Measurements from ENCODE around the gene GANAB. TPM values are rescaled to one million over a fixed set of nuclear protein-coding genes. Genes with fewer than 3 reads are reported as not detected.

Gene GANAB
- total RNA-seq, 4 donors from 2014 or later, result 60.2 to 129 (median 120) TPM

DNA sequence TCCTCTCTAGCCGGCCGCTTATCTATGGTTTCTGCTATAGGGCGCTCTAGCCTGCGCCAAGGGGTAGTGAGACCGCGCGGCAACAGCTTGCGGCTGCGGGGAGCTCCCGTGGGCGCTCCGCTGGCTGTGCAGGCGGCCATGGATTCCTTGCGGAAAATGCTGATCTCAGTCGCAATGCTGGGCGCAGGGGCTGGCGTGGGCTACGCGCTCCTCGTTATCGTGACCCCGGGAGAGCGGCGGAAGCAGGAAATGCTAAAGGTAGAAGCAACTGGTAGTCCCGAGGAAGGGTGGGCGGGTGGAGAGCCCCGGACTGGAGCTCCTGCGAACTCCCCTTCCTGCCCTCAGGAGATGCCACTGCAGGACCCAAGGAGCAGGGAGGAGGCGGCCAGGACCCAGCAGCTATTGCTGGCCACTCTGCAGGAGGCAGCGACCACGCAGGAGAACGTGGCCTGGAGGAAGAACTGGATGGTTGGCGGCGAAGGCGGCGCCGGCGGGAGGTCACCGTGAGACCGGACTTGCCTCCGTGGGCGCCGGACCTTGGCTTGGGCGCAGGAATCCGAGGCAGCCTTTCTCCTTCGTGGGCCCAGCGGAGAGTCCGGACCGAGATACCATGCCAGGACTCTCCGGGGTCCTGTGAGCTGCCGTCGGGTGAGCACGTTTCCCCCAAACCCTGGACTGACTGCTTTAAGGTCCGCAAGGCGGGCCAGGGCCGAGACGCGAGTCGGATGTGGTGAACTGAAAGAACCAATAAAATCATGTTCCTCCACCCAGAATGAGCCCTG is 25.4 kb upstream of the GANAB start, which contains the start of the genes LBHD1 and UQCC3:
Gene LBHD1 (minus strand): TSS at position 660 of the 782 bp plus-strand sequence. CDS start 2,236 bp downstream, outside the sequence.
Gene UQCC3 (plus strand): TSS at position 66 of the 782 bp plus-strand sequence. CDS start 73 bp downstream, at position 139.
- Histone ChIP-seq H3K36me3 (peaks cover 0 to 10% (median 1%) of the 10 kb centered on the region in 4 donors), H3K9me3 (no peaks in the 10 kb centered on the region), H3K4me3 (peak within 1 kb of the TSS; percentile 51 to 79 (median 62)), H3K27me3 (no peaks in the 10 kb centered on the region), H3K4me1 (peaks cover 21 to 54% (median 41%) of the 10 kb centered on the region in 4 donors), H3K27ac (peak within 1 kb of the TSS; percentile 92 to 93 (median 93))
- intact Hi-C loops (cut with DNase I; ENCODE audit: low total_unique reads) (no loop called here), in situ Hi-C loops (cut with MboI; ENCODE audit: low pct_ligation_motif_present in 1 of 4, low pct_unique_long_range_greater_than_20kb in 1 of 4, low sequenced_read_pairs in 3 of 4) (no loop called here)
- 1% methylated on average over 53 of the region's 59 CpGs; no CpG with 5 or more reads in 1 of the 2 donors for WGBS, 2 donors (ENCODE audit: low coverage in 1 of 2)
- peak; percentile 83 for DNase-seq
- TF ChIP-seq POLR2A (IDR thresholded peaks at IDR 0.05), result peak; percentile 82
- TF ChIP-seq POLR2AphosphoS5 (IDR thresholded peaks at IDR 0.05), result peak; percentile 76 to 83 (median 77)
- no peak for TF ChIP-seq EP300 (IDR thresholded peaks at IDR 0.05; ENCODE audit: low read depth)
- TF ChIP-seq CTCF (IDR thresholded peaks at IDR 0.05), result no peak

- Histone ChIP-seq H3K27me3 (no peaks in the 10 kb centered on the region), H3K27ac (peak overlapping the region; percentile 92 to 93 (median 93)), H3K36me3 (peaks cover 0 to 10% (median 0%) of the 10 kb centered on the region in 4 donors), H3K4me3 (peak overlapping the region; percentile 51 to 79 (median 62)), H3K4me1 (peaks cover 26 to 60% (median 47%) of the 10 kb centered on the region in 4 donors), H3K9me3 (no peaks in the 10 kb centered on the region)
- WGBS, 2 donors (ENCODE audit: low coverage in 1 of 2), result 0% methylated on average over 9 to 17 of the region's 17 CpGs
- in situ Hi-C loops (cut with MboI; ENCODE audit: low pct_ligation_motif_present in 1 of 4, low pct_unique_long_range_greater_than_20kb in 1 of 4, low sequenced_read_pairs in 3 of 4), result no loop called here
- TF ChIP-seq POLR2A (IDR thresholded peaks at IDR 0.05), result no peak
- no peak for TF ChIP-seq POLR2AphosphoS5 (IDR thresholded peaks at IDR 0.05)
- TF ChIP-seq CTCF (IDR thresholded peaks at IDR 0.05), result no peak
- TF ChIP-seq EP300 (IDR thresholded peaks at IDR 0.05; ENCODE audit: low read depth), result no peak
- no peak for DNase-seq
- intact Hi-C loops (cut with DNase I; ENCODE audit: low total_unique reads), result no loop called here
Observed at GRCh38 chr11:62671236-62671607, 24.8 kb upstream of the GANAB start.

GRCh38 chr11:62669420-62670161 is 23.2 kb upstream of the GANAB start:
- in situ Hi-C loops (cut with MboI; ENCODE audit: low pct_ligation_motif_present in 1 of 4, low pct_unique_long_range_greater_than_20kb in 1 of 4, low sequenced_read_pairs in 3 of 4) (no loop called here), intact Hi-C loops (cut with DNase I; ENCODE audit: low total_unique reads) (no loop called here)
- Histone ChIP-seq H3K9me3 (no peaks in the 10 kb centered on the region), H3K27ac (peak overlapping the region; percentile 92 to 93 (median 93)), H3K4me3 (no peak overlapping the region), H3K27me3 (no peaks in the 10 kb centered on the region), H3K36me3 (no peaks in the 10 kb centered on the region), H3K4me1 (peaks cover 30 to 64% (median 51%) of the 10 kb centered on the region in 4 donors)
- 67 to 78% methylated on average over 2 to 4 of the region's 4 CpGs for WGBS, 2 donors (ENCODE audit: low coverage in 1 of 2)
- DNase-seq, result peak; percentile 57
- TF ChIP-seq CTCF (IDR thresholded peaks at IDR 0.05), result no peak
- TF ChIP-seq EP300 (IDR thresholded peaks at IDR 0.05; ENCODE audit: low read depth), result no peak
- no peak for TF ChIP-seq POLR2A (IDR thresholded peaks at IDR 0.05)
- TF ChIP-seq POLR2AphosphoS5 (IDR thresholded peaks at IDR 0.05), result no peak

DNA sequence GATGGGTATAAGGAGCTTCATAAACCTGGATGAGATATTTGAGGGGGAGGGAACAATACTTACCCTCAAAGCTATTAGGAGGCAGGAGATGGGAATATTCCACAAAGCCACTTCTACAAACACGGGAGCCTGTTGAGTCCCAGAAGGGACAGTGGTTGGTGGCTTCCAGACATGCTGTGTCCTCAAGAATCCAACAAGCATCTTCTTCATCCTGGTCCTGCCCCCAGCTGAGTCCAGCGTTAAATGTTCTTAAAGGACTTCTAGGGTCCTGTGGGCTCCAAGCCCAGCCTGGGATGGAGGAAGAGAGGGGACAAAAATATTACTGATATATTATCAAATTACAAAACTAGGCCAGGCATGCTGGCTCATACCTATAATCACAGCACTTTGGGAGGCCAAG is 21.0 kb upstream of the GANAB start:
- H3K27ac ChIP-seq, result peak overlapping the region in 2 of 4 donors; percentile 5 to 9
- no peak for DNase-seq
- intact Hi-C loops (cut with DNase I; ENCODE audit: low total_unique reads) (no loop called here), in situ Hi-C loops (cut with MboI; ENCODE audit: low pct_ligation_motif_present in 1 of 4, low pct_unique_long_range_greater_than_20kb in 1 of 4, low sequenced_read_pairs in 3 of 4) (no loop called here)
- no peak overlapping the region for H3K4me3 ChIP-seq
- TF ChIP-seq POLR2AphosphoS5 (IDR thresholded peaks at IDR 0.05), result no peak
- no peaks in the 10 kb centered on the region for H3K27me3 ChIP-seq
- H3K9me3 ChIP-seq, result no peaks in the 10 kb centered on the region
- peaks cover 21 to 61% (median 48%) of the 10 kb centered on the region in 4 donors for H3K4me1 ChIP-seq
- peaks cover 0 to 6% (median 0%) of the 10 kb centered on the region in 4 donors for H3K36me3 ChIP-seq
- 50 to 66% methylated on average over 1 to 2 of the region's 2 CpGs for WGBS, 2 donors (ENCODE audit: low coverage in 1 of 2)
